ENCODE measurements around the gene POGK. TPM values are rescaled to one million over a fixed set of nuclear protein-coding genes. Genes with fewer than 3 reads are reported as not detected.

POGK gene, protein sequence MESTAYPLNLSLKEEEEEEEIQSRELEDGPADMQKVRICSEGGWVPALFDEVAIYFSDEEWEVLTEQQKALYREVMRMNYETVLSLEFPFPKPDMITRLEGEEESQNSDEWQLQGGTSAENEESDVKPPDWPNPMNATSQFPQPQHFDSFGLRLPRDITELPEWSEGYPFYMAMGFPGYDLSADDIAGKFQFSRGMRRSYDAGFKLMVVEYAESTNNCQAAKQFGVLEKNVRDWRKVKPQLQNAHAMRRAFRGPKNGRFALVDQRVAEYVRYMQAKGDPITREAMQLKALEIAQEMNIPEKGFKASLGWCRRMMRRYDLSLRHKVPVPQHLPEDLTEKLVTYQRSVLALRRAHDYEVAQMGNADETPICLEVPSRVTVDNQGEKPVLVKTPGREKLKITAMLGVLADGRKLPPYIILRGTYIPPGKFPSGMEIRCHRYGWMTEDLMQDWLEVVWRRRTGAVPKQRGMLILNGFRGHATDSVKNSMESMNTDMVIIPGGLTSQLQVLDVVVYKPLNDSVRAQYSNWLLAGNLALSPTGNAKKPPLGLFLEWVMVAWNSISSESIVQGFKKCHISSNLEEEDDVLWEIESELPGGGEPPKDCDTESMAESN
- polyA plus RNA-seq, result 27.6 TPM
- long read RNA-seq, donor 1, full-length matches to known transcripts, result 4 of 4 reads
- long read RNA-seq, donor 1, partial matches to known transcripts, result 0 of 4 reads
- long read RNA-seq, donor 1, other reads (novel, unspliced or antisense), result 0 of 4 reads
- long read RNA-seq, donor 2, full-length matches to known transcripts, result 8 of 16 reads
- long read RNA-seq, donor 2, partial matches to known transcripts, result 8 of 16 reads
- long read RNA-seq, donor 2, other reads (novel, unspliced or antisense), result 0 of 16 reads
- long read RNA-seq, donor 3, result 0 reads
- long read RNA-seq, donor 4, result 0 reads
- long read RNA-seq, donor 5, partial matches to known transcripts, result 0 of 2 reads
- long read RNA-seq, donor 5, other reads (novel, unspliced or antisense), result 0 of 2 reads
- long read RNA-seq, donor 6, full-length matches to known transcripts, result 3 of 3 reads
- long read RNA-seq, donor 6, partial matches to known transcripts, result 0 of 3 reads
- long read RNA-seq, donor 6, other reads (novel, unspliced or antisense), result 0 of 3 reads
- long read RNA-seq, donor 7, full-length matches to known transcripts, result 2 of 2 reads
- long read RNA-seq, donor 7, partial matches to known transcripts, result 0 of 2 reads
- long read RNA-seq, donor 7, other reads (novel, unspliced or antisense), result 0 of 2 reads
- long read RNA-seq, donor 8, full-length matches to known transcripts, result 2 of 8 reads
- long read RNA-seq, donor 8, partial matches to known transcripts, result 6 of 8 reads
- long read RNA-seq, donor 8, other reads (novel, unspliced or antisense), result 0 of 8 reads
- long read RNA-seq, donor 9, result 0 reads
- long read RNA-seq, donor 10, full-length matches to known transcripts, result 7 of 12 reads
- long read RNA-seq, donor 10, partial matches to known transcripts, result 5 of 12 reads
- long read RNA-seq, donor 10, other reads (novel, unspliced or antisense), result 0 of 12 reads
- long read RNA-seq, donor 11, full-length matches to known transcripts, result 3 of 8 reads
- long read RNA-seq, donor 11, partial matches to known transcripts, result 5 of 8 reads
- long read RNA-seq, donor 11, other reads (novel, unspliced or antisense), result 0 of 8 reads

DNA sequence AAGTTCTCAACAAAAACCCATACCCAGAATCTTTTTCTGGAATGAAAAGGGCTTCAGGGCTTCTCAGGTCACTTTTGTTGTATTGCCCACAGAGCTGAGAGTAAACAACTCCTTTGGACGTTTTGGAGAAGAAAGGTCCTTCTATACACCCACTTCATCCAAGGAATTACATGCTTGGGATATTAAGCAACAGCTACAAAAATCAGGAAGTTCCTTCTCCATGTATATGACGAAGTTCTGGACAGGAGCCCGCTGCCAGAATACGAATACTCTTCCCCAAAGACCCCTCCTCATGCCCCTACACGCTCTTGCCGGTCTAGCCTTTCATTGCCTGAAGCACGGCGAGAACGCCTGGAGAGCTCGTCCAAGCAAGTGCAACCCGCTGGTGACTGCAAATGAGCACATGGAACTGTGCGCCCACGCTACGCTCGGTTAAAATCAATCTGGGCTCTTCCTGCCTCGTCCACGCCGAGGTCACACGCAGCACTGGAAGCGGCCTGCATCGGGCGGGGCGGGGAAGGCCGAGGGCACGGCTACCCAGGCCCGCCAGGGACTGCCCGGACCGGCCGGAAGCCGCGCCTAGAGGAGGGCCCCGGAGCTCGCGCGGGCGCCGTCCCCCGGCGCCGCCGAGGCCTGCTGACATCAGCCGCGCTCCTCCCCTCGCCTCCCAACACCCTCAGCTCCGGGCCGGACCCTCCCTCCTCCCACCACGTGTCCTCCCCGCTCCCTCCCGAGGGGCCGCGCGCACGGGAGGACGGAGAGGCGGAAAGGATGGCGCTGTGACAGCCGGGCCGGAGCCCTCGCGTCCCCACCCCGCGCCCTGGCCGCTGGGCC, at the start of gene POGK:
Gene POGK (plus strand): TSS at position 710 of the 834 bp plus-strand sequence. CDS start 1,482 bp downstream, outside the sequence.
- Histone ChIP-seq H3K4me1 (ENCODE audit: control insufficient read depth, insufficient read depth, low read length) (peaks cover 29% of the 10 kb centered on the region), H3K9me3 (ENCODE audit: control insufficient read depth, low read depth, low read length) (no peaks in the 10 kb centered on the region), H3K27ac (ENCODE audit: low read length) (peak within 1 kb of the TSS; percentile 91), H3K4me3 (ENCODE audit: low read length) (peak within 1 kb of the TSS; percentile 68), H3K27me3 (ENCODE audit: control insufficient read depth, insufficient read depth, low read length) (no peaks in the 10 kb centered on the region), H3K36me3 (ENCODE audit: control insufficient read depth, insufficient read depth, low read length) (peaks cover 27% of the 10 kb centered on the region)
- WGBS (ENCODE audit: insufficient coverage, low lambda C conversion rate), result no CpG with 5 or more reads among the region's 63 CpGs
- DNase-seq, result peak; percentile 93 to 97

DNA sequence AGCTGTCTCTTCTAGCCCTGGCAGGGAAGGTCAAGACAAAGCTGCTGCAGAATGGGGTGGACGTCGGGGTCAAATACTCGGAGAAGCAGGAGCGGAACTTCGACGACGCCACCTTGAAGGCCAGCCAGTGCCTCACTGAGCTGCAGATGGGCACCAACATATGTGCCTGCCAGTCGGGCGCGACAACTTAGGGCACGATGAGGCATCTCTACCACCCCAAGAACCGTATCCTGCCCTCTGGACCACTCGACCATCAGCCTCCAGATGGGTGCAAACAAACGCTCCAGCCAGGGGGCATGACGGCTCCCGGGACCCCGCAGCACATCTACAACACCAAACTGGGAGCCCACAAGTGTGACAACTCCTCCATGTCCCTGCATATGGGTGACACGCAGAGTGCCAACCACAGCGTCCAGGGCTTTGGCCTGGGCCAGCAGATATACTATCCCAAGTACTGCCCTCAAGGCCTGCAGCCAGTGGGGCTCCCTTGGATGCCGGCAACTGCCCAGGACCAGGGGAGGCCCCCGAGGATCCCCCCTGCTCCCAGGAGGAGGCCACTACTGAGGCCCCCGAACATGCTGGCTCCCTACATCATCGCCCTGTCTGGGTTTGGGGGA, 42.5 kb upstream of the POGK start:
- WGBS (ENCODE audit: insufficient coverage, low lambda C conversion rate), result no CpG with 5 or more reads among the region's 23 CpGs

DNA sequence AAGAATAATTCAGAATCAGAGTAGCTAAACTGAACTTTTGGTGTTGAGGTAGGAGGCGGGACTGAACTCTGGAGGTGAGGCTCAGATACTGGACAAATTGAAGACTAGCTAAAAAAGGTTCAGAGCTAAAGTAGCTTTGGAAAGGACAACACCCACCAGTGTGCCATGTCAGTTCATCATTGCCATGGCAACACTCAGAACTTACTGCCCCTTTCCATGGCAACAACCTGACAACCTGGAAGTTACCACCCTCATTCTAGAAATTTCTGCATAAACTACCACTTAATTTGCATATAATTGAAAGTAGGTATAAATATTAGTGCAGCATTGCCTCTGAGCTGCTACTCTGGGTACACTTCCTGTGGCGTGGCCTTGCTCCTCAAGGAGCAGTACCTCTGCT, 30.3 kb upstream of the POGK start:
- Histone ChIP-seq H3K4me3 (ENCODE audit: low read length) (no peak overlapping the region), H3K9me3 (ENCODE audit: control insufficient read depth, low read depth, low read length) (no peaks in the 10 kb centered on the region), H3K36me3 (ENCODE audit: control insufficient read depth, insufficient read depth, low read length) (no peaks in the 10 kb centered on the region), H3K27me3 (ENCODE audit: control insufficient read depth, insufficient read depth, low read length) (no peaks in the 10 kb centered on the region), H3K27ac (ENCODE audit: low read length) (no peak overlapping the region), H3K4me1 (ENCODE audit: control insufficient read depth, insufficient read depth, low read length) (peaks cover 3% of the 10 kb centered on the region)
- no CpG with 5 or more reads among the region's 2 CpGs for WGBS (ENCODE audit: insufficient coverage, low lambda C conversion rate)
- DNase-seq, result no peak

More for the DNA sequence above, 42.5 kb upstream of the POGK start:
- Histone ChIP-seq H3K9me3 (ENCODE audit: control insufficient read depth, low read depth, low read length) (no peaks in the 10 kb centered on the region), H3K4me3 (ENCODE audit: low read length) (no peak overlapping the region), H3K27me3 (ENCODE audit: control insufficient read depth, insufficient read depth, low read length) (no peaks in the 10 kb centered on the region), H3K4me1 (ENCODE audit: control insufficient read depth, insufficient read depth, low read length) (no peaks in the 10 kb centered on the region), H3K27ac (ENCODE audit: low read length) (no peak overlapping the region), H3K36me3 (ENCODE audit: control insufficient read depth, insufficient read depth, low read length) (no peaks in the 10 kb centered on the region)
- DNase-seq, result no peak

DNA sequence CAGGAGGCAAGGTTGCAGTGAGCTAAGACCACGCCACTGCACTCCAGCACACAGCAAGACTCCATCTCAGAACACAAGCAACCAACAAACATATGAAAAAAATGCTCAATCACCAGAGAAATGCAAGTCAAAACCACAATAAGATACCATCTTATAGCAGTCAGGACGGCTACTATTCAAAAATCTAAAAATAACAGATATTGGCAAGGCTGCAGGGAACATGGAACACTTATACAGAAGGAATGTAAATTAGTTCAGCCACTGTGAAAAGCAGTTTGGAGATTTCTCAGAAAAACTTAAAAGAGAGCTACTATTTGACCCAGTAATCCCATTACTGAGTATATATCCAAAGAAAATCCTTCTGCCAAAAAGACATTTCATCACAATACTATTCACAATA, 27.6 kb upstream of the POGK start:
- Histone ChIP-seq H3K27me3 (ENCODE audit: control insufficient read depth, insufficient read depth, low read length) (no peaks in the 10 kb centered on the region), H3K4me3 (ENCODE audit: low read length) (no peak overlapping the region), H3K9me3 (ENCODE audit: control insufficient read depth, low read depth, low read length) (peaks cover 3% of the 10 kb centered on the region), H3K4me1 (ENCODE audit: control insufficient read depth, insufficient read depth, low read length) (peaks cover 3% of the 10 kb centered on the region), H3K36me3 (ENCODE audit: control insufficient read depth, insufficient read depth, low read length) (no peaks in the 10 kb centered on the region), H3K27ac (ENCODE audit: low read length) (no peak overlapping the region)
- DNase-seq, result no peak
- 71% methylated on average over 1 of the region's 2 CpGs for WGBS (ENCODE audit: insufficient coverage, low lambda C conversion rate)

DNA sequence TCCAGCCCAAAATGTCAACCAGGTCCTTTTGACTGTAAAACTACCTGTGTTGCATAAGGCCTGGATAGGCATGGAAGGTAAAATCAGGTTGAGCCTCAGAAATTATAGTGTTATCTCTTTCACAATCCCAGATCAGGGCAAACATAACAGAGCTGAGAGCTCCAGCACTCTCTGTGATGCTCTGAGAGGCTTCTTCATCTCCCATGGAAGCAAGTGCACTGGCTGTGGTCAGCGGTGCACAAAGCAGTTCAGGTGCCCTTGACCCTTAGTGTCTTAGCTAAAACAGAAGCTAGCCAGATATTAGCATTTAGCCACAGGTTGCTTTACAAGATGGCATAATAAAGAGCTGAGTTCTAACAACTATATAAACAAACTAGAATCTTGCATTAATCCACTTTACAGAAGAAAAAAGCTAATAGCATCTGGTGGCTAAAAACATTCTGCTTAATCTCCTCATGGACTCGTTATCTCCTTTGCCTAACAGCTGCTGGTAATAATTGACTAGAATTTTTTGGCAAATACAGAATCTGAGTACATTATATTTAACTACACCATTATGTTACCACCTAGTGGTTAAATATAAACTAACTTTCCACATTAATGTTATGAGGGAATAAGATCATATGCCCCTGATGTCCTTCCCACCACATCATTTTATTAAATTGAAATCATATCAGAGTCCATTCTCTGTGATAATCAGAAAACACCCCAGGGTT, 25.6 kb upstream of the POGK start:
- Histone ChIP-seq H3K9me3 (ENCODE audit: control insufficient read depth, low read depth, low read length) (peaks cover 4% of the 10 kb centered on the region), H3K4me1 (ENCODE audit: control insufficient read depth, insufficient read depth, low read length) (peaks cover 3% of the 10 kb centered on the region), H3K36me3 (ENCODE audit: control insufficient read depth, insufficient read depth, low read length) (no peaks in the 10 kb centered on the region), H3K27ac (ENCODE audit: low read length) (no peak overlapping the region), H3K4me3 (ENCODE audit: low read length) (no peak overlapping the region), H3K27me3 (ENCODE audit: control insufficient read depth, insufficient read depth, low read length) (no peaks in the 10 kb centered on the region)
- WGBS (ENCODE audit: insufficient coverage, low lambda C conversion rate), result 20% methylated on average over 1 of the region's 2 CpGs
- peak in 1 of 2 donors; percentile 10 for DNase-seq

DNA sequence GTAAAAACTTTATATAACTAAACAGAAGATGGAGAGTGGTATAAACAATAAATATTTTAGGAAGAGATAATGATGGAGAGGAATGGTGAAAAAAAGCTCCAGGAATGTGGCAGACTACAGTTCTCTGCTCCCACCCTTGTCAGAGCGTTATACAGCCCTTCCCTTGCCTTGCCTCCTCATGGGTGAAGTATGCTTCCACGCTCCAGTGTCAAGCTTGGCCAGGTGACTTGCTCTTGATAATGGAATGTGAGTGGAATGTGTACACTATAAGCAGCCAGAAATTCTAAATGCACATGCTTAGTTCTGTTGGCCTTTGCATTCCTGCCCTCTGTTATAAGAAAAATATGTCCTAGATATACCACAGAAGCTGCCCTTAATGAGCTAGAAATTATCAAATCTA, 24.7 kb upstream of the POGK start:
- DNase-seq, result no peak
- WGBS (ENCODE audit: insufficient coverage, low lambda C conversion rate), result no CpG with 5 or more reads among the region's 2 CpGs
- Histone ChIP-seq H3K27me3 (ENCODE audit: control insufficient read depth, insufficient read depth, low read length) (no peaks in the 10 kb centered on the region), H3K36me3 (ENCODE audit: control insufficient read depth, insufficient read depth, low read length) (no peaks in the 10 kb centered on the region), H3K27ac (ENCODE audit: low read length) (no peak overlapping the region), H3K4me3 (ENCODE audit: low read length) (no peak overlapping the region), H3K4me1 (ENCODE audit: control insufficient read depth, insufficient read depth, low read length) (peaks cover 3% of the 10 kb centered on the region), H3K9me3 (ENCODE audit: control insufficient read depth, low read depth, low read length) (peaks cover 4% of the 10 kb centered on the region)

DNA sequence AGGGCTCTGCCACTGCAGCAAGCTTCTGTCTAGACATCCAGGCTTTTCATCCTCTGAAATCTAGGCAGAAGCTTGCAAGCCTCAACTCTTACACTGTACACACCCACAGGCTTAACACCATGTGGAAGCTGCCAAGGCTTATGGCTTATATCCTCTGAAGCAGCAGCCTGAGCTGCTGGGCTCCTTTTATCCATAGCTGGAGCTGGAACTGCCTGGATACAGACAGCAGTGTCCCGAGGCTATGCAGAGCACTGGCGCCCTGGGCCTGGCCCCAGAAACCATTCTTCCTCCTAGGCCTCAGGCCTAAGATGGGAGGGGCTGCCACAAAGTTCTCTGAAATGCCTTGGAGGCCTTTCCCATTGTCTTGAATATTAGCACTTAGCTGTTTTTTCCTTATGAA, 19.3 kb upstream of the POGK start:
- Histone ChIP-seq H3K36me3 (ENCODE audit: control insufficient read depth, insufficient read depth, low read length) (no peaks in the 10 kb centered on the region), H3K4me3 (ENCODE audit: low read length) (no peak overlapping the region), H3K9me3 (ENCODE audit: control insufficient read depth, low read depth, low read length) (peaks cover 7% of the 10 kb centered on the region), H3K27me3 (ENCODE audit: control insufficient read depth, insufficient read depth, low read length) (no peaks in the 10 kb centered on the region), H3K4me1 (ENCODE audit: control insufficient read depth, insufficient read depth, low read length) (no peaks in the 10 kb centered on the region), H3K27ac (ENCODE audit: low read length) (no peak overlapping the region)
- WGBS (ENCODE audit: insufficient coverage, low lambda C conversion rate), result no CpG with 5 or more reads among the region's 2 CpGs
- no peak for DNase-seq

DNA sequence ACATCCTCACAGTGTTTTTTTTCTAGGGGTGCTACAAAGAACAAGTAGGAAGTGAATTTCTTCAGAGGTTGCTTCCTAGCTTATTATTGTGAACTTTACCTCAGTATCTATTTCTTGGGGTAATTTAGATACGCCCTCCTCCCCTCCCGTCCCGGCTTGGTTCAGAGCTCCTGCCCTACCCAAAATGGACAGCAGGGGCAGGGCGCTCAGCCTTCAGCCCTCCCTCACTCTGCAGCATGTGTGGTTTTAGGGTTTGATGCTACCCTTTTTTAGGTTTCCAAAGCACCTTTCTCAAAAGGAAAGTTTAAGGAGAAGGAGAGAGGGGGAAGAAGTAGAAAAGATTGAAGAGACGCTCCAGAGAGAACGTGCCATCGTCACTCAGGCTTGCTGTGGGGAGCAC, 16.9 kb upstream of the POGK start:
- no peak for DNase-seq
- no peak overlapping the region for H3K4me3 ChIP-seq (ENCODE audit: low read length)
- no peaks in the 10 kb centered on the region for H3K36me3 ChIP-seq (ENCODE audit: control insufficient read depth, insufficient read depth, low read length)
- no peak overlapping the region for H3K27ac ChIP-seq (ENCODE audit: low read length)
- no peaks in the 10 kb centered on the region for H3K4me1 ChIP-seq (ENCODE audit: control insufficient read depth, insufficient read depth, low read length)
- 90% methylated on average over 3 of the region's 7 CpGs for whole genome bisulfite sequencing (ENCODE audit: insufficient coverage, low lambda C conversion rate)
- no peaks in the 10 kb centered on the region for H3K27me3 ChIP-seq (ENCODE audit: control insufficient read depth, insufficient read depth, low read length)
- H3K9me3 ChIP-seq (ENCODE audit: control insufficient read depth, low read depth, low read length), result peaks cover 3% of the 10 kb centered on the region

Data from large intestine (tissue), 12 donors.